ENCODE data around the gene SGMS1. TPM values are rescaled to one million over a fixed set of nuclear protein-coding genes. Genes with fewer than 3 reads are reported as not detected.
A peak's percentile ranks its signal among the peaks of the same experiment; 100 is the strongest.

SGMS1 gene
- polyA plus RNA-seq, 1 of the 3 experiments (the other 2 are of a cell fraction): 6.3 TPM

GRCh38 chr10:50586740-50587088 lies 37.0 kb downstream of the SGMS1 start (continued):
- TF ChIP-seq TCF12 (IDR thresholded peaks at IDR 0.05): no peak

DNA sequence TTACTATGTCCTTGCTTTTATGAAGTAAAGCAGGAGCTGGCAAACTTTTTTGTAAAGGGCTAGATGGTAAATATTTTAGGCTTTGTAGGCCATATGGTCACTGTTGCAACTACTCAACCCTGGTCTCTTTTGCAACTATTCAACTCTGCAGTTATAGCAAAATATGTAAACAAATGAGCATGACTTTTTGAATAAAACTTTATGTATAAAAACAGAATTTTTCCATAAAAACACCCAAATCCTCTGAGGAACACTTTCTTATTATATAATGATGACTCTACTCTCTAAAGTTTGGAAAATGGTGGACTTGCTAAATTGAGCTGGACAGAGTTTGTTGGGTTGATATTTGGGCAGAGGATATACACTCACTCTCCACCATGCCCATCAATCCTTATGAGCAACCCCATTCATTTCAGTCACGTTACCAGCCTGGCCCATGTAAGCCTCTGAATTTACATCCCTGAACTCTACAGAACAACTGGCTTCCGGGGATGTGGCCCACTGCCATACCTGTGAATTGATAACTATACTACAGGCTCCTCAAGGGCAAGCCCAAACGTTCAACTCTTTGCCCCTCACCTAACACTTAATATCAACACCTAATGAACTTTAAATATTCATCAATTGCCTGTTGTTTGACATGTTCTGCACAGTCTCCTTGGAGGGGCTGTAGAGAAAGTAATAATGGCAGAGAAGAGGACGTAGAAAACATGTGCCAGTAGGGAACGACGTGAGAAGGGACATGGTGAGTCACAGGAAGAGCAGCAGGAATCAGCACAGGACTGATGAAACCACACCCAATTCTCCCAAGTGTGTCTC lies 37.6 kb downstream of the SGMS1 start:
- POLR2A ChIA-PET: no interaction called here
- WGBS (ENCODE audit: low lambda C conversion rate): 84% methylated on average over 6 of the region's 6 CpGs
- peaks cover 4 to 12% of the 10 kb centered on the region in 2 experiments for H3K36me3 ChIP-seq (replicated peaks in 1 of 2; ENCODE audit: control insufficient read depth in 1 of 2, insufficient read depth in 2 of 2, low read length in 1 of 2)
- H3K4me2 ChIP-seq: no peak overlapping the region
- no peaks in the 10 kb centered on the region for H3K27me3 ChIP-seq (ENCODE audit: insufficient read depth)
- DNase-seq: no peak
- H3K79me2 ChIP-seq (ENCODE audit: insufficient read depth): 0 out of 2 replicates have a peak, but pooled peaks cover 3% of the 10 kb centered on the region
- H3K27ac ChIP-seq (ENCODE audit: low read depth in 2 of 2, low read length in 1 of 2): no peak overlapping the region
- no peak overlapping the region for H3K4me3 ChIP-seq (ENCODE audit: low read depth in 2 of 2, low read length in 1 of 2)
- H3K4me1 ChIP-seq (ENCODE audit: control insufficient read depth in 1 of 2, insufficient read depth in 2 of 2, low read depth in 1 of 2, low read length in 1 of 2): peaks cover 0 to 10% of the 10 kb centered on the region in 2 experiments; a peak in 2 of 4 replicates
- no peak for TF ChIP-seq YY1 (IDR thresholded peaks at IDR 0.05; ENCODE audit: low read depth)
- no peak for TF ChIP-seq RCOR1 (IDR thresholded peaks at IDR 0.05; ENCODE audit: low read length)
- no peaks in the 10 kb centered on the region for H3K9me2 ChIP-seq
- no peaks in the 10 kb centered on the region for H4K20me1 ChIP-seq (ENCODE audit: insufficient read depth)
- no peaks in the 10 kb centered on the region for H3K9me3 ChIP-seq
- H3K9ac ChIP-seq: no peak overlapping the region
- CTCF ChIA-PET: no interaction called here
- no peak overlapping the region for H2AFZ ChIP-seq (ENCODE audit: low read depth)
- peaks cover 6% of the 10 kb centered on the region for H3F3A ChIP-seq (replicated peaks; ENCODE audit: insufficient read depth)

DNA sequence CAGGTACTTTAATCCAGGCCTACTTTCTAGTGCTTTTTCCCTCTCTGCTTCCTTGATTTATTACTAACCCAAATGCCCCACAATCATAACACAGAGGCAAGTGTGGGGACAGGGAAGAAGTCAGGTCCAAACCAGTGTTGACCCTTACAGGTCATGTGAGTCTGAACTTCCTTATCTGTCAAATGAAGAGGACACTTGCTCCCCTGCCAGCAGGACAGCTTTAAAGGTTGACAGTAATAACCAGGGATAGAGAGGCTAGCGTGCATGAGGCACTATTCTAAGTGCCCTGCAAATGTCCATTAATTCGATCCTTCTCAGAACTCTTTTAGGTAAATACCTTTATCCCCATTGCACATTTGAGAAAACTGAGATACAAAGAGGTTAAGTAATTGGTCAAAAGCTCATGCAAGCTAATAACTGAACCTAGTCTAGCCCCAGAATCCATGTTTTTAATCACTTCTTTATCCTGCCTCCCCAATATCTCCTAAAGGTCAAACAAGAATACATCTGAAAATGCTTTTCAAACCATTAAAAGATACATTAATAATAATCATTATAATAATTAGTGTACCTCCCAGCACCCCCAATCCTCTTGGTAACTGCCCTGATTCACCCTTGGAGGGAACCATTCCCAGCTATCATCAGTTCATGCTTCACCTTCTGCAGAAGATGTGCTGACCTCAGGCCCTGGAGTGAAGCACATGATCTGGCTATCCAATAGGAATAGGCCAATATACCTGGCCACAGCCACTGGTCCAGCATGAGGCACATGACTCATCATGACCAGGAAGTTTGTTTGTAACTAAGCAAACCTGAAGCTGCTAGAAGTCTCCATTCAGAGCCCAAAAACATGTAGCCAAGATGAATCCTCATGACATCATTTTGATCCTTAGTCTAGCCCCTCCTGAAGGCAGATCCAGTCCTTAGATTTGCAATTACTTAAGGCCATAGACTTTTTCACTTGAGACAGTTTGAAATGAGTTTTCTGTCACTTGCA lies 40.7 kb downstream of the SGMS1 start:
- no peak for DNase-seq
- Histone ChIP-seq H3K27me3 (ENCODE audit: insufficient read depth) (no peaks in the 10 kb centered on the region), H3K9me2 (no peaks in the 10 kb centered on the region), H3K4me3 (ENCODE audit: low read depth in 2 of 2, low read length in 1 of 2) (no peak overlapping the region), H4K20me1 (ENCODE audit: insufficient read depth) (no peaks in the 10 kb centered on the region), H3F3A (replicated peaks; ENCODE audit: insufficient read depth) (peaks cover 6% of the 10 kb centered on the region), H3K79me2 (ENCODE audit: insufficient read depth) (0 out of 2 replicates have a peak, but pooled peaks cover 4% of the 10 kb centered on the region), H3K36me3 (replicated peaks in 1 of 2; ENCODE audit: control insufficient read depth in 1 of 2, insufficient read depth in 2 of 2, low read length in 1 of 2) (peaks cover 4 to 9% of the 10 kb centered on the region in 2 experiments), H3K4me1 (ENCODE audit: control insufficient read depth in 1 of 2, insufficient read depth in 2 of 2, low read depth in 1 of 2, low read length in 1 of 2) (peaks cover under 1 to 12% of the 10 kb centered on the region in 2 experiments; a peak in 2 of 4 replicates), H2AFZ (ENCODE audit: low read depth) (no peak overlapping the region), H3K9ac (no peak overlapping the region), H3K27ac (ENCODE audit: low read depth in 2 of 2, low read length in 1 of 2) (peak overlapping the region in 1 of 2 experiments; percentile 32; a peak in 2 of 4 replicates), H3K9me3 (no peaks in the 10 kb centered on the region), H3K4me2 (no peak overlapping the region)
- ChIA-PET CTCF (interaction anchor here (1.1 kb wide), 1 partner anchor 39 kb away, joined by 3 read pairs; no protein-coding TSS in a partner anchor), POLR2A (no interaction called here)
- WGBS (ENCODE audit: low lambda C conversion rate): 100% methylated on average over 2 of the region's 2 CpGs
- TF ChIP-seq GABPA (IDR thresholded peaks at IDR 0.05; ENCODE audit: low read depth) (no peak), MXI1 (IDR thresholded peaks at IDR 0.05; ENCODE audit: low read depth, low read length) (no peak), USF1 (IDR thresholded peaks at IDR 0.05; ENCODE audit: borderline replicate concordance, low read depth) (no peak; the same call in 1 of the 2 replicates), RXRA (IDR thresholded peaks at IDR 0.05; ENCODE audit: borderline replicate concordance, low read depth) (no peak), FOXJ3 (CRISPR knock-in tag; IDR thresholded peaks at IDR 0.05) (no peak), NRF1 (IDR thresholded peaks at IDR 0.05; ENCODE audit: low read depth, low read length) (no peak), RCOR1 (IDR thresholded peaks at IDR 0.05; ENCODE audit: low read length) (no peak), TAF1 (IDR thresholded peaks at IDR 0.05; ENCODE audit: borderline replicate concordance, low read depth, low read length) (no peak), RFX5 (IDR thresholded peaks at IDR 0.05; ENCODE audit: low read length) (no peak), JUND (IDR thresholded peaks at IDR 0.05) (no peak), FOSL2 (IDR thresholded peaks at IDR 0.05; ENCODE audit: borderline replicate concordance, low read depth) (no peak), TCF12 (IDR thresholded peaks at IDR 0.05) (no peak), SIN3A (IDR thresholded peaks at IDR 0.05; ENCODE audit: borderline replicate concordance, low read depth, low read length) (no peak), TEAD4 (IDR thresholded peaks at IDR 0.05; ENCODE audit: borderline replicate concordance, insufficient read depth) (no peak), FOXM1 (IDR thresholded peaks at IDR 0.05; ENCODE audit: low read depth) (no peak), CHD2 (IDR thresholded peaks at IDR 0.05; ENCODE audit: low read length, partially characterized antibody) (no peak), GATA2 (CRISPR knock-in tag; IDR thresholded peaks at IDR 0.05) (no peak)
- TF ChIP-seq, protein P1, sequence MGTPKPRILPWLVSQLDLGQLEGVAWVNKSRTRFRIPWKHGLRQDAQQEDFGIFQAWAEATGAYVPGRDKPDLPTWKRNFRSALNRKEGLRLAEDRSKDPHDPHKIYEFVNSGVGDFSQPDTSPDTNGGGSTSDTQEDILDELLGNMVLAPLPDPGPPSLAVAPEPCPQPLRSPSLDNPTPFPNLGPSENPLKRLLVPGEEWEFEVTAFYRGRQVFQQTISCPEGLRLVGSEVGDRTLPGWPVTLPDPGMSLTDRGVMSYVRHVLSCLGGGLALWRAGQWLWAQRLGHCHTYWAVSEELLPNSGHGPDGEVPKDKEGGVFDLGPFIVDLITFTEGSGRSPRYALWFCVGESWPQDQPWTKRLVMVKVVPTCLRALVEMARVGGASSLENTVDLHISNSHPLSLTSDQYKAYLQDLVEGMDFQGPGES (IDR thresholded peaks at IDR 0.05; ENCODE audit: low read depth, low read length): no peak
- TF ChIP-seq, protein P2, sequence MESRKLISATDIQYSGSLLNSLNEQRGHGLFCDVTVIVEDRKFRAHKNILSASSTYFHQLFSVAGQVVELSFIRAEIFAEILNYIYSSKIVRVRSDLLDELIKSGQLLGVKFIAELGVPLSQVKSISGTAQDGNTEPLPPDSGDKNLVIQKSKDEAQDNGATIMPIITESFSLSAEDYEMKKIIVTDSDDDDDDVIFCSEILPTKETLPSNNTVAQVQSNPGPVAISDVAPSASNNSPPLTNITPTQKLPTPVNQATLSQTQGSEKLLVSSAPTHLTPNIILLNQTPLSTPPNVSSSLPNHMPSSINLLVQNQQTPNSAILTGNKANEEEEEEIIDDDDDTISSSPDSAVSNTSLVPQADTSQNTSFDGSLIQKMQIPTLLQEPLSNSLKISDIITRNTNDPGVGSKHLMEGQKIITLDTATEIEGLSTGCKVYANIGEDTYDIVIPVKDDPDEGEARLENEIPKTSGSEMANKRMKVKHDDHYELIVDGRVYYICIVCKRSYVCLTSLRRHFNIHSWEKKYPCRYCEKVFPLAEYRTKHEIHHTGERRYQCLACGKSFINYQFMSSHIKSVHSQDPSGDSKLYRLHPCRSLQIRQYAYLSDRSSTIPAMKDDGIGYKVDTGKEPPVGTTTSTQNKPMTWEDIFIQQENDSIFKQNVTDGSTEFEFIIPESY (IDR thresholded peaks at IDR 0.05; ENCODE audit: borderline replicate concordance, low read depth): no peak
